ENCODE data around the gene URGCP. TPM values are rescaled to one million over a fixed set of nuclear protein-coding genes. Genes with fewer than 3 reads are reported as not detected.
A peak's percentile ranks its signal among the peaks of the same experiment; 100 is the strongest.

URGCP gene, protein sequence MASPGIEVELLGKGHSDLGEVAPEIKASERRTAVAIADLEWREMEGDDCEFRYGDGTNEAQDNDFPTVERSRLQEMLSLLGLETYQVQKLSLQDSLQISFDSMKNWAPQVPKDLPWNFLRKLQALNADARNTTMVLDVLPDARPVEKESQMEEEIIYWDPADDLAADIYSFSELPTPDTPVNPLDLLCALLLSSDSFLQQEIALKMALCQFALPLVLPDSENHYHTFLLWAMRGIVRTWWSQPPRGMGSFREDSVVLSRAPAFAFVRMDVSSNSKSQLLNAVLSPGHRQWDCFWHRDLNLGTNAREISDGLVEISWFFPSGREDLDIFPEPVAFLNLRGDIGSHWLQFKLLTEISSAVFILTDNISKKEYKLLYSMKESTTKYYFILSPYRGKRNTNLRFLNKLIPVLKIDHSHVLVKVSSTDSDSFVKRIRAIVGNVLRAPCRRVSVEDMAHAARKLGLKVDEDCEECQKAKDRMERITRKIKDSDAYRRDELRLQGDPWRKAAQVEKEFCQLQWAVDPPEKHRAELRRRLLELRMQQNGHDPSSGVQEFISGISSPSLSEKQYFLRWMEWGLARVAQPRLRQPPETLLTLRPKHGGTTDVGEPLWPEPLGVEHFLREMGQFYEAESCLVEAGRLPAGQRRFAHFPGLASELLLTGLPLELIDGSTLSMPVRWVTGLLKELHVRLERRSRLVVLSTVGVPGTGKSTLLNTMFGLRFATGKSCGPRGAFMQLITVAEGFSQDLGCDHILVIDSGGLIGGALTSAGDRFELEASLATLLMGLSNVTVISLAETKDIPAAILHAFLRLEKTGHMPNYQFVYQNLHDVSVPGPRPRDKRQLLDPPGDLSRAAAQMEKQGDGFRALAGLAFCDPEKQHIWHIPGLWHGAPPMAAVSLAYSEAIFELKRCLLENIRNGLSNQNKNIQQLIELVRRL
- polyA plus RNA-seq (ENCODE audit: insufficient read length in 4 of 4): 10 to 100 TPM; 30.0 to 34.5 (median 33.4) TPM

GRCh38 chr7:43906331-43907010, at the start of gene URGCP:
Gene URGCP, minus strand, starts transcription at chr7:43906596. Its CDS starts 21 bp downstream, at chr7:43906575.
- peak; percentile 19 to 31 (median 20) for DNase-seq (ENCODE audit: low read depth in 4 of 4, low spot score in 3 of 4)

DNA sequence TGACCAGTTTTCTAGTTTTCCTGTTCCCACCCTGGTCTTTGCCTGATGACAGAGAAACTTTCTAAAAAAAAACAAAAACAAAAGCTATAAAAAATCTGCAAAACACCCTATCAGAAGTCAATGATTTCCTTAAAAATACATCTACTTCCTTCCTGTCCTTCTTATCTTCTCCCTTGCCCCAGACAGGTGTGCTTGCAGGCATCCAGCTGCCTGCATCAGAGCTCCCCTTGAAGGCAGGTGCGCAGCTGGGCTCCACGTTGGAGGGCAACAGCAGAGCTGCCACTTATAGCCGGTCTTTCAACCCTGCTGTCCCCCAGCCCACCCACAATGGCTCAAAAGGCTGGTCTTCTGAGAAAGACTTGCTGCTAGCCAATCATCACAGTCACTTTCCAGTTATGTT, 49.6 kb upstream of the URGCP start:
- no peak for DNase-seq (ENCODE audit: low read depth in 4 of 4, low spot score in 3 of 4)

- peak in 1 of 4 donors; percentile 7 for DNase-seq (ENCODE audit: low read depth in 4 of 4, low spot score in 3 of 4)
Measured at GRCh38 chr7:43954524-43955228, 48.3 kb upstream of the URGCP start.

DNA sequence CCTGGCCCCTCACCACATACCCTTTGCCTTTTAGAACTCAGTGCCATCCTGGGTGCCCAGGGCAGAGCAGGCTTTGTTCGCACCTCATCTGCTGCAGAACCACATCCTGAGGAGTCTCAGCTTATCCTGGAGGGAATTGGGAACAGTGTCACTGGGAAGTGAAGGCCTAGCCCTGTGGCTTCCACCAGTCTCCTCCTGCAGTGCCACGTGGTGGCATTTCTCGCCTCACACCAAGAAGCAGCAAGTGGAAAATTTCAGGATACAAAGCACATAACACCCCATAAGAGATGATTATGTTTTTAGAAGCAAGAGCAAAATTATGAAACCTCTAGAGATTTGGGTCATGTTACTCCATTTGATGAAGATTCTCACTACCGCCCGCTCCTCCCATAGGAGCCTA, 46.7 kb upstream of the URGCP start:
- DNase-seq (ENCODE audit: low read depth in 4 of 4, low spot score in 3 of 4): no peak

GRCh38 chr7:43952028-43952427, 45.6 kb upstream of the URGCP start:
- no peak for DNase-seq (ENCODE audit: low read depth in 4 of 4, low spot score in 3 of 4)

- no peak for DNase-seq (ENCODE audit: low read depth in 4 of 4, low spot score in 3 of 4)
Measured at GRCh38 chr7:43944286-43944685, 37.9 kb upstream of the URGCP start.

GRCh38 chr7:43943417-43944187, 37.2 kb upstream of the URGCP start:
- no peak for DNase-seq (ENCODE audit: low read depth in 4 of 4, low spot score in 3 of 4)

DNA sequence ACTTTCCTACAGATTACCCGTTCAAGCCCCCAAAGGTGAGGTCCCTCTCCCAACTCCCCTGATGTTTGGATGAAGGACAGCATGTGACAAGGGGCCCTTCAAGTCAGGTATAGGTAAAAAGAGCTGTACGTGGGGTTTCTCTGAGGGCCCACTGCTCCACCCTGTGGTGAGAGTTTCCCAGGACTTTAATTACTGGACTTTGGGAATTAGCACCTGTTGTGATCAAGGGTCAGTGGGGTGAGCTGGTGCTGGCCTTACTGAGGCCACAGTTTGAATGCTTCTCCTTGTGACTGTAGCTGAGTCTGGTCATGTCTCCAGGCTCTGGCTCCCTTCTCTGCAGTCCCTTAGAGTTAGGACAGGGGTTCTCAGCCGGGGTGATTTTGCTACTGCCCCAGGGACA, 36.6 kb upstream of the URGCP start:
- no peak for DNase-seq (ENCODE audit: low read depth in 4 of 4, low spot score in 3 of 4)

DNA sequence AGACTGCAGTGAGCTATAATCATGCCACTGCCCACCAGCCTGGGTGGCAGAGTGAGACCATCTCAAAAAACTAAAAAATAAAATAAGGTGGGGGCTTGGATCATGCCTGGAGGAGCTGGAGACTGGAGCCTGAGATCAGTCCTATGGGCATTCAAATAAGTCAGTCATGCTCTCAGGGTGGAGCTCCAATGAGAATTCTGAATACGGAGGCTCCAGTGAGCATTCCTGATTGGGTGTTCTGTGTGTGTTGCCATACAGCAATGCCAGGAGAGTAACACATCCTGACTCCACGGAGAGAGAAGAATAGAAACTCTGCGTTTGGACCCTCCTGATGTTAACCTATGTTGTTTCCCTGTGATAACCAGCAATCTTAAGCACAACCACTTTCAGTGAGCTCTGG, 35.9 kb upstream of the URGCP start:
- no peak for DNase-seq (ENCODE audit: low read depth in 4 of 4, low spot score in 3 of 4)

GRCh38 chr7:43938892-43939482, 32.6 kb upstream of the URGCP start:
- DNase-seq (ENCODE audit: low read depth in 4 of 4, low spot score in 3 of 4): no peak

GRCh38 chr7:43937444-43937843, 31.0 kb upstream of the URGCP start:
- DNase-seq (ENCODE audit: low read depth in 4 of 4, low spot score in 3 of 4): no peak

- no peak for DNase-seq (ENCODE audit: low read depth in 4 of 4, low spot score in 3 of 4)
Measured at GRCh38 chr7:43933902-43934560, 27.6 kb upstream of the URGCP start.

- DNase-seq (ENCODE audit: low read depth in 4 of 4, low spot score in 3 of 4): no peak
Measured at GRCh38 chr7:43931346-43931745, 24.9 kb upstream of the URGCP start.

GRCh38 chr7:43929529-43930457, 23.4 kb upstream of the URGCP start:
- DNase-seq (ENCODE audit: low read depth in 4 of 4, low spot score in 3 of 4): no peak

DNA sequence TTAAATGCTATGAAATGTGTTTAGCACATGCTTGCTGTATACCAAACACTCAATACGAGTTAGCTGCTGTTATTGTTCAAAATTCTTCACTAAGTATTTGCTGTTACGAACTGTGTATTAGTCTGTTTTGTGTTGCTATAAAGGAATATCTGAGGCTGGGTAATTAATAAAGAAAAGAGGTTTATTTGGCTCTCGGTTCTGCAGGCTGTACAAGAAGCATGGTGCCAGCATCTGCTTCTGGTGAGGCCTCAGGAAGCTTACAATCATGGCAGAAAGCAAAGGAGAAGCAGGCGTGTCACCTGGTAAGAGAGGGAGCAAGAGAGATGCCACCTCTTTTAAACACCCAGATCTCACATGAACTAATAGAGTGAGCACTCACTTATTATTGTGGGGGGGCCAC, 21.4 kb upstream of the URGCP start:
- no peak for DNase-seq (ENCODE audit: low read depth in 4 of 4, low spot score in 3 of 4)

- no peak for DNase-seq (ENCODE audit: low read depth in 4 of 4, low spot score in 3 of 4)
Measured at GRCh38 chr7:43926798-43927123, 20.4 kb upstream of the URGCP start.

- DNase-seq (ENCODE audit: low read depth in 4 of 4, low spot score in 3 of 4): peak in 3 of 4 donors; percentile 50 to 58 (median 54)
Measured at GRCh38 chr7:43925984-43926797, 19.8 kb upstream of the URGCP start, which contains the start of gene UBE2D4. Gene UBE2D4, plus strand, starts transcription at chr7:43926436. Its CDS starts 97 bp downstream, at chr7:43926533.
